ENCODE data around the gene OR6C68. TPM values are rescaled to one million over a fixed set of nuclear protein-coding genes. Genes with fewer than 3 reads are reported as not detected.

Gene OR6C68
- total and polyA plus RNA-seq, 2 of the 4 experiments (the other 2 are of a cell fraction) = not detected

DNA sequence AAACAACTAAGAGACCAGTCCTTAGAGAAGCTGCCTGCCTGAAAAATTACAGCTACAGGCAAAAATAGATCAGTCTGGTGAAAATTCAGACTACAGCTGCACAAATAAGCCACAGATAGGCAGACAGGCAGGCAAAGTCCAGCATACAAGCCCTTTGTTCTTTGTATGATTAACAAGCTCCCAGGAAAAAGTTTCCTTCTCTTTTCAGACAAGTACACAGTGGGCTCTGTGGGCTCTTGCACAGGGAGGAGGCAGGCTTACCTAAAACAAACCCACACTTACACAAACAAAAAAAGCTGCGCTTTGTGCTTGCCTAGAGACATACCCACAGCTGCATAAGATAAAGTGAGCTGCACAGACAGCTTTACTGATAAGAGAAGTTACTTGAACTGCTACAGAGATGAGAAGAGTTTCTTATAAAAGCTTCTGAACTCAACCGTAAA lies 7.7 kb downstream of the OR6C68 start:
- H3K18ac ChIP-seq (ENCODE audit: low read depth, low read length) = no peak overlapping the region
- intact Hi-C loops (cut with micrococcal nuclease) = no loop called here
- no peak overlapping the region for H2AFZ ChIP-seq (replicated peaks; ENCODE audit: low read length, poor library complexity)
- H4K20me1 ChIP-seq (ENCODE audit: insufficient read depth, low read length) = no peaks in the 10 kb centered on the region
- no peak overlapping the region for H3K9ac ChIP-seq (ENCODE audit: low read depth, low read length)
- no peak overlapping the region for H3K14ac ChIP-seq (replicated peaks; ENCODE audit: low read depth, low read length)
- no peak overlapping the region for H3K23ac ChIP-seq (ENCODE audit: low read depth, low read length)
- H2AK9ac ChIP-seq (replicated peaks; ENCODE audit: low read depth, low read length, poor library complexity) = no peak overlapping the region
- H3K4me3 ChIP-seq (ENCODE audit: insufficient read depth, low read depth, low read length) = no peak overlapping the region
- H3K9me1 ChIP-seq (ENCODE audit: insufficient read depth, low read length) = no peaks in the 10 kb centered on the region
- no TSS peak for BruUV-seq (replicated peaks)
- no peak overlapping the region for H2BK120ac ChIP-seq (ENCODE audit: low read depth, low read length)
- H3K79me1 ChIP-seq (ENCODE audit: low read depth in 1 of 2, low read length in 2 of 2) = no peaks in the 10 kb centered on the region
- H3K4ac ChIP-seq (ENCODE audit: low read depth, low read length) = no peak overlapping the region
- H3K36me3 ChIP-seq (ENCODE audit: control insufficient read depth, insufficient read depth, low read length) = no peaks in the 10 kb centered on the region
- no peak overlapping the region for H4K8ac ChIP-seq (ENCODE audit: low read depth in 2 of 2, low read length in 2 of 2)
- H2AK5ac ChIP-seq (ENCODE audit: low read depth, low read length) = no peak overlapping the region
- H3K56ac ChIP-seq (ENCODE audit: extremely low read depth, insufficient read depth, low read length) = no peak overlapping the region
- H3K9me3 ChIP-seq (ENCODE audit: control insufficient read depth, insufficient read depth, low read length) = no peaks in the 10 kb centered on the region
- TF ChIP-seq, protein P1, sequence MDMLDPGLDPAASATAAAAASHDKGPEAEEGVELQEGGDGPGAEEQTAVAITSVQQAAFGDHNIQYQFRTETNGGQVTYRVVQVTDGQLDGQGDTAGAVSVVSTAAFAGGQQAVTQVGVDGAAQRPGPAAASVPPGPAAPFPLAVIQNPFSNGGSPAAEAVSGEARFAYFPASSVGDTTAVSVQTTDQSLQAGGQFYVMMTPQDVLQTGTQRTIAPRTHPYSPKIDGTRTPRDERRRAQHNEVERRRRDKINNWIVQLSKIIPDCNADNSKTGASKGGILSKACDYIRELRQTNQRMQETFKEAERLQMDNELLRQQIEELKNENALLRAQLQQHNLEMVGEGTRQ (IDR thresholded peaks at IDR 0.05; ENCODE audit: low read depth, low read length) = no peak
- TF ChIP-seq, protein P2, sequence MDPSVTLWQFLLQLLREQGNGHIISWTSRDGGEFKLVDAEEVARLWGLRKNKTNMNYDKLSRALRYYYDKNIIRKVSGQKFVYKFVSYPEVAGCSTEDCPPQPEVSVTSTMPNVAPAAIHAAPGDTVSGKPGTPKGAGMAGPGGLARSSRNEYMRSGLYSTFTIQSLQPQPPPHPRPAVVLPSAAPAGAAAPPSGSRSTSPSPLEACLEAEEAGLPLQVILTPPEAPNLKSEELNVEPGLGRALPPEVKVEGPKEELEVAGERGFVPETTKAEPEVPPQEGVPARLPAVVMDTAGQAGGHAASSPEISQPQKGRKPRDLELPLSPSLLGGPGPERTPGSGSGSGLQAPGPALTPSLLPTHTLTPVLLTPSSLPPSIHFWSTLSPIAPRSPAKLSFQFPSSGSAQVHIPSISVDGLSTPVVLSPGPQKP (IDR thresholded peaks at IDR 0.05; ENCODE audit: borderline replicate concordance, low read depth, low read length) = no peak
- TF ChIP-seq MAFK (IDR thresholded peaks at IDR 0.05; ENCODE audit: low read depth, low read length) = no peak
- TF ChIP-seq MXI1 (IDR thresholded peaks at IDR 0.05; ENCODE audit: borderline replicate concordance, low read depth, low read length) = no peak
- TF ChIP-seq, protein P3, sequence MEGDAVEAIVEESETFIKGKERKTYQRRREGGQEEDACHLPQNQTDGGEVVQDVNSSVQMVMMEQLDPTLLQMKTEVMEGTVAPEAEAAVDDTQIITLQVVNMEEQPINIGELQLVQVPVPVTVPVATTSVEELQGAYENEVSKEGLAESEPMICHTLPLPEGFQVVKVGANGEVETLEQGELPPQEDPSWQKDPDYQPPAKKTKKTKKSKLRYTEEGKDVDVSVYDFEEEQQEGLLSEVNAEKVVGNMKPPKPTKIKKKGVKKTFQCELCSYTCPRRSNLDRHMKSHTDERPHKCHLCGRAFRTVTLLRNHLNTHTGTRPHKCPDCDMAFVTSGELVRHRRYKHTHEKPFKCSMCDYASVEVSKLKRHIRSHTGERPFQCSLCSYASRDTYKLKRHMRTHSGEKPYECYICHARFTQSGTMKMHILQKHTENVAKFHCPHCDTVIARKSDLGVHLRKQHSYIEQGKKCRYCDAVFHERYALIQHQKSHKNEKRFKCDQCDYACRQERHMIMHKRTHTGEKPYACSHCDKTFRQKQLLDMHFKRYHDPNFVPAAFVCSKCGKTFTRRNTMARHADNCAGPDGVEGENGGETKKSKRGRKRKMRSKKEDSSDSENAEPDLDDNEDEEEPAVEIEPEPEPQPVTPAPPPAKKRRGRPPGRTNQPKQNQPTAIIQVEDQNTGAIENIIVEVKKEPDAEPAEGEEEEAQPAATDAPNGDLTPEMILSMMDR (conservative IDR thresholded peaks at IDR 0.05; ENCODE audit: low read depth, low read length) = no peak
- no peak for TF ChIP-seq CHD1 (IDR thresholded peaks at IDR 0.05; ENCODE audit: low read depth, low read length)
- TF ChIP-seq FOS (IDR thresholded peaks at IDR 0.05; ENCODE audit: low read depth, low read length) = no peak
- no peak for TF ChIP-seq POLR2A (IDR thresholded peaks at IDR 0.05; ENCODE audit: low read depth, low read length)
- no peak for TF ChIP-seq NFE2L2 (IDR thresholded peaks at IDR 0.05; ENCODE audit: low read depth, low read length)
- TF ChIP-seq BHLHE40 (IDR thresholded peaks at IDR 0.05; ENCODE audit: low read depth, low read length) = no peak
- TF ChIP-seq SMC3 (IDR thresholded peaks at IDR 0.05; ENCODE audit: low read depth, low read length) = no peak
- no peak for TF ChIP-seq RFX5 (IDR thresholded peaks at IDR 0.05; ENCODE audit: low read depth, low read length)
- no peak for TF ChIP-seq RAD21 (IDR thresholded peaks at IDR 0.05; ENCODE audit: low read length)
- no peak for TF ChIP-seq MAZ (IDR thresholded peaks at IDR 0.05; ENCODE audit: borderline replicate concordance, low read depth, low read length)
- TF ChIP-seq RCOR1 (IDR thresholded peaks at IDR 0.05; ENCODE audit: insufficient replicate concordance, low read length) = no peak
- TF ChIP-seq CEBPB (IDR thresholded peaks at IDR 0.05; ENCODE audit: low read depth, low read length) = no peak
- ATAC-seq (ENCODE audit: low read depth) (no peak), DNase-seq (no peak)
- no peak overlapping the region for H2BK15ac ChIP-seq (ENCODE audit: low read depth, low read length)
- ChIA-PET CTCF (no interaction called here), POLR2A (ENCODE audit: unreplicated experiment) (no interaction called here)
- no peaks in the 10 kb centered on the region for H3K27me3 ChIP-seq (ENCODE audit: control insufficient read depth, insufficient read depth, low read length)
- in situ Hi-C loops (cut with MboI; ENCODE audit: low sequenced_read_pairs) = no loop called here
- dilution Hi-C loops (cut with HindIII; ENCODE audit: low sequenced_read_pairs, unreplicated experiment) = no loop called here
- no peaks in the 10 kb centered on the region for H3K4me1 ChIP-seq (ENCODE audit: control insufficient read depth, insufficient read depth, low read length)
- H2BK5ac ChIP-seq (ENCODE audit: low read depth, low read length, poor library complexity, severe bottlenecking) = no peak overlapping the region
- no CpG with 5 or more reads among the region's 2 CpGs for WGBS, 2 experiments (ENCODE audit: extremely low coverage in 2 of 2, insufficient read length in 1 of 2)
- no peak overlapping the region for H2BK20ac ChIP-seq (ENCODE audit: low read depth, low read length)
- H3K27ac ChIP-seq (ENCODE audit: insufficient read depth, low read length) = no peak overlapping the region
- H4K91ac ChIP-seq (ENCODE audit: insufficient read depth, low read depth, low read length) = no peak overlapping the region
- H4K5ac ChIP-seq (ENCODE audit: low read depth, low read length) = no peak overlapping the region
- no peak overlapping the region for H3K4me2 ChIP-seq (ENCODE audit: low read depth, low read length)
